A204.1 (cell line): ENCODE measurements around the gene KRTAP4-5.
"Not testable (repeated sequence)": the region's sequence is repeated elsewhere in the genome, so short reads cannot be mapped to it uniquely, and the experiment has no call there.

Experiments used
- FAIRE-seq: peaks from 2 replicates; lab custom pipeline; 2012; peaks lifted over from hg19 to GRCh38; lab: Jason Lieb, UNC

KRTAP4-5 gene

DNA sequence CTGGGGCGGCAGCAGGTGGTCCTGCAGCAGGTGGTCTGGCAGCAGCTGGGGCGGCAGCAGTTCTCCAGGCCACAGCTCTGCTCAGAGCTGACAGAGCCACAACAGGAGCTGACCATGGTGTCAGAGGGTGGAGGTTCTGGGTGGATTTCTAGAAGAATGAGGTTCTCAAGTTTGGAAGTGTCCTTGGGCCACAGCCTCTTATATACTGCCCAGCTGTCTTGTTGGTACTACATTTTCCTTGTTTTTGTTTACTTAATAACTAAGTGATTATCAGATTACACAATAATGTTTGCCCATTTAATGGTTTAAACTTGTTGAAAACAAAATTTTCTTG lies at the start of gene KRTAP4-5:
KRTAP4-5 (minus strand) TSS at position 174 of the 334 bp plus-strand sequence; CDS start at position 116, 58 bp downstream.
- no peak for FAIRE-seq

DNA sequence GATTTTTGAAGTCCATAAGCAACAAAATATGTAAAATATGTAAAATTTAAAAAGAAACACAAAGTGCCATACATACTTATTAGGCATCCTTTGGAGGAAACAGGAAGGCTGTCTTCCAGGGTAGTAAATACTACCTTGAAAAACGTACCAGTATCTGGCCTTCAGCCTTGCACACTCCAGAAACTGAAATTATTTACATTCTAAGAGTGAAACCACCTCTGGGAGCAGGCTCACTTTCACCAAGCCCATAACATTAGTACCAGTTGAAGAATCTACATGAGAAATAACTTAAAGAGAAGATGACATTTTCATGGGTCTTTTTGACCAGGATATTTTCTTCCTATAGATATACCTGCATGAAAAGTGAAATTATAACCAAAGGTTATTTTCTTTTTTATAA lies 46.4 kb upstream of the KRTAP4-5 start:
- FAIRE-seq = no peak

DNA sequence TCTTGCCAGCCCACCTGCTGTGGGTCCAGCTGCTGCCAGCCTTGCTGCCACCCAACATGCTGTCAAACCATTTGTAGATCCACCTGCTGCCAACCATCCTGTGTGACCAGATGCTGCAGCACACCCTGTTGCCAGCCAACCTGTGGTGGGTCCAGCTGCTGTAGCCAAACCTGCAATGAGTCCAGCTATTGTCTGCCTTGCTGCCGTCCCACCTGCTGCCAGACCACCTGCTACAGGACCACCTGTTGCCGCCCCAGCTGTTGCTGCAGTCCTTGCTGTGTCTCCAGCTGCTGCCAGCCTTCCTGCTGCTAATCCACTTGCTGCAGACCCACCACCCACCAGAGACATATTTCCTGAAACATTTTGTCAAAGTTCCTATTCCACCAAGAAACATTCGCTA lies 40.7 kb upstream of the KRTAP4-5 start:
- FAIRE-seq = no peak

DNA sequence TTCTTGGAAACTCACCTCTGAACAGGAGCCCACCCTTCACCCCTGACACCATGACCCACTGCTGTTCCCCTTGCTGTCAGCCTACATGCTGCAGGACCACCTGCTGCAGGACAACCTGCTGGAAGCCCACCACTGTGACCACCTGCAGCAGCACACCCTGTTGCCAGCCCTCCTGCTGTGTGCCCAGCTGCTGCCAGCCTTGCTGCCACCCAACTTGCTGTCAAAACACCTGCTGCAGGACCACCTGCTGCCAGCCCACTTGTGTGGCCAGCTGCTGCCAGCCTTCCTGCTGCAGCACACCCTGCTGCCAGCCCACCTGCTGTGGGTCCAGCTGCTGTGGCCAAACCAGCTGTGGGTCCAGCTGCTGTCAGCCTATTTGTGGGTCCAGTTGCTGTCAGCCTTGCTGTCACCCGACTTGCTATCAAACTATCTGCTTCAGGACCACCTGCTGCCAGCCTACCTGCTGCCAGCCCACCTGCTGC lies 40.3 kb upstream of the KRTAP4-5 start, which contains the start of gene KRTAP9-1:
KRTAP9-1 (plus strand) TSS at position 51 of the 482 bp plus-strand sequence; CDS start at position 51, 0 bp downstream.
- FAIRE-seq = not testable (repeated sequence)

DNA sequence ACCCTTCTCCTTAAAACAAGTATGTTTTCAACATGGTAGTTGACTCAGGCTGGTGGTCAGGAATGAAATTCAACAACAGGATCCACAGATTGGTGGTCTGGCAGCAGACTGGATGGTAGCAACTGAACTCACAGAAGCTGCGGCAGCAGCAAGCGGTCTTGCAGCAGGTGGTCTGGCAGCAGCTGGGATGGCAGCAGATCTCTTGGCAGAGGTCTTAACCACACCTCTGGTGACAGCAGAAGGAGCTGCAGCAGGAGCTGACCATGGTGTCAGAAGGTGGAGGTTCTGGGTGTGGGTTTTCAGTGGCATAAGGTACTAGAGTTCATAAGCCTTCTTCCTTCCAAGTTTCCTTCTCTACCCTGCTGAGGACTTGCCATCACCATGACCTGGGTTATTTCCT lies 37.2 kb upstream of the KRTAP4-5 start:
- no peak for FAIRE-seq

DNA sequence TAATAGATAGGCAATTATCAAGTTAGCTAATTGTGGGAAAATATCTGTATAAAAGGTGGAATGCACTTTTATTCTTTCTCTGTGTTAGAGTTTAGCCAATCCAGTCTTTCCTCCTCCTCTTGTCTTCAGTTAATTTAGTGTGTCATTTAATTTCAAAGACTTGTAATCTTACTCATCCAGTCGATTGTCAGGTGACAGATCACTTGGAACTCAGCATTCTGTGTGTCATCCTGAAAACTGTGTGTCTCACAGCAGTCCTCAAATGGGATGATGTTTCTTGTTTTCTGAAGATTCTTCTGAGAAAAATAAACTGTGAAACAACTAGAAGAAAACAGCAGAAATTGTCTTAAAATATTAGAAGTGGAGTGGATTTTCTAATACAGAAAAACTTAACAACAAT lies 35.4 kb upstream of the KRTAP4-5 start:
- no peak for FAIRE-seq

DNA sequence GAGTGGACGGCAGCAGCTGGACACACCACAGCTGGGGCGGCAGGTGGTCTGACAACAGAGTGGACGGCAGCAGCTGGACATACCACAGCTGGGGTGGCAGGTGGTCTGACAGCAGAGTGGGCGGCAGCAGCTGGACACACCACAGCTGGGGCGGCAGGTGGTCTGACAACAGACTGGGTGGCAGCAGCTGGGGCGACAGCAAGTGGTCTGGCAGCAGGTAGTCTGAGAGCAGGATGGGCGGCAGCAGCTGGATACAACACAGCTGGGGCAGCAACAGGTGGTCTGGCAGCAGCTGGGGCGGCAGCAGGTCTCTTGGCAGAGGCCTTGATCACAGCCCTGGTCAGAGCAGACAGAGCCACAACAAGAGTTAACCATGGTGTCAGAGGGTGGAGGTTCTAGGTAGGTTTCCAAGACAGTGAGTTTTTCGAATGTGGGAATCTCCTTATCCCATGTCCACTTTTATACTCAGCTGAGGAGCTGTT lies 34.9 kb upstream of the KRTAP4-5 start, which contains the start of gene KRTAP4-1:
KRTAP4-1 (minus strand) TSS at position 432 of the 482 bp plus-strand sequence; CDS start at position 375, 57 bp downstream.
- FAIRE-seq = no peak

DNA sequence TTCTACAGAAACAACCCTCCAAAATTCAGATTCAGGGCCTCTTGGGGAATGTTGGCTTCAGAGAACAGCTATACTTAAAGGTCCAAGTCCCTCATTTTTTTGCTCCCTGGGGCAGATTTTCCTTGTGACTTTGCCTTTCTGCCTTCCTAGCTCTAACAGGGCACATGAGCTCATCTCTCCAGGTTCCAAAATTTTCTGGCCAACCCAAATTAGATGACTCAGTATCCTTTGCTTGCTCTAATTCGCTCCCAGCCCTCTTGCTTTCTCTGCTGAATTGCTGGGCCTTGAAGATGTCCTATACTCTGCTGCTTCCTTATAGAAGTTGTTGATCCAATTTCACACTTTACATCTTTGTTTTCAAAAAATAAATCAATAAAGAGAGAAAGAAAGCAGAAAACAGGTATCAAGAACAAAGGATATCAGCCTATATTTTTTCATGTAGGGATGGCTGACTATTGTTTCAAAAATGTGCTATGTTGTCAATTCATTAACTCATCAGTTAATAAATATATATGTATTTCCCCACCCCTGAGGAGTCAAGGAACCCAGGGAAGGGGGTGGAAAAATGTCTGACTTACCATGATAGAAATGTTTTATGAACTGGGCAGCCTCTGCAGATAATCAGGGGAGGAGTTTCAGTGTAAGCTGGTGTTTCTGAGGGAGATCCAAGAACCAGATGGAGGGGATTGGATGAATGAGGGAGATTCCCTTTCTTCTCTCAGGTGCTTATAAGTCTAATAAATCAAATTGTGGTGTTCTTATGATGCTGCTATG lies 29.4 kb upstream of the KRTAP4-5 start:
- no peak for FAIRE-seq

DNA sequence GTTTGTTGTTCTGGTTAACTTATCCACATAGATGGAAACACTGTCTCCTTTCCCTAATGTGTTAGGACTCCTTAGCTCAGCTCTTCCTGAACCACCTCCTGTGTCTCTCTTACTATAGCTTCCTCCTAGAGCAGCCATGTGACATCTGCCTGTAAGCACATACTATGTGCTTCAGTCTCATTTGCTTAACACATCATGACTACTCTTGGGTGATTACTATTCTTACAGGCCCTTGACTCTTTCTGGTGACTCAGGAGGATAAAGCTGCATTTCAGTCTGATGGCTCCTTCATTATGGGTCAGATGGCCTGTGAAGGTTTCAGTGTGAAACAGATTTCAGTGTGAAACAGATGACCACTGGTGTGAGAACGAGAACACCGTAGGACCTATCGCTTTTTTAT lies 28.7 kb upstream of the KRTAP4-5 start:
- FAIRE-seq = no peak

DNA sequence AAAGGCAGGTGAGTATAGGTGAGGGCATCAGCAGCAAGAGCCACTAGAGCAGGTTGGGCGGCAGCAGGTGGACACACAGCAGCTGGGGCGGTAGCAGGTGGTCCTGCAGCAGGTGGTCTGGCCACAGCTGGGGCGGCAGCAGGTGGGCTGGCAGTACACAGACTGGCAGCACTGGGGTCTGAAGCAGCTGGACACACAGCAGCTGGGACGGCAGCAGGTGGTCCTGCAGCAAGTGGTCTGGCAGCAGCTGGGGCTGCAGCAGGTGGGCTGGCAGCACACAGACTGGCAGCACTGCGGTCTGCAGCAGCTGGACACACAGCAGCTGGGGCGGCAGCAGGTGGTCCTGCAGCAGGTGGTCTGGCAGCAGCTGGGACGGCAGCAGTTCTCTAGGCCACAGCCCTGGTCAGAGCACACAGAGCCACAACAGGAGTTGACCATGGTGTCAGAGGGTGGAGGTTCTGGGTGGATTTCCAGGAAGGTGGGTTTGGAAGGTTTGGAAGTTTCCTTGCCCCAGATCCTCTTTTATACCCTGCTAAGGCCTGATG lies 28.2 kb upstream of the KRTAP4-5 start, which contains the start of gene KRTAP4-2:
KRTAP4-2 (minus strand) TSS at position 495 of the 545 bp plus-strand sequence; CDS start at position 438, 57 bp downstream.
- FAIRE-seq = no peak

DNA sequence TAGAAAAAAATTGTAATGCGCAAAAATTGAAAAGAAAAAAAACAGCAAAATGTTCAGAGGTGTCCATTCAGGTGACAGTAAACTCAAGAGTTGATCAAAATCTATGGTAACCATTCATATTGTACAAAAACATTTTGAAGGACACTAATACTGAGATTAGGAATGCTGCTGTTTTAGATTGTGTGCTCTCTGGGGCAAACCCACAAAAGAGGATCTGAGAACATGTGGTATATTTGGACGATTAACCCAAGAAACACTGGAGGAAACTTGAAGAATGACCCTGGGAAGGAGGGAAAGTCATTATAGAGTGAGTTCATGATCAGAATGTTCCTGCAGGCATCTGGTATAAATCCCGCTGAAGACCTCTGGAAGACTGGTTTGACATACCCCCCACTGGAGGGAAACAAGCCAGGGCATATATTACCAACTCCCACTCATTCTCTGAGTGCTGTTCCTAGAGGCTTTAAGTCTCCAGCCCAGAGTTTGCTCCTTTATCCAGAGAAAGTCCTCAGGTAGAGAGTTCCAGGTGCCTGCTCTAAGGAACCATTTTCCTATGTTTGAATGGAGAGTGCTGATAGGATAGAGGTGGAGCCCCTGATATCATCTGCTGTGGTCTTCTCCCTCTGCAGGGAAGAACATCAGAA lies 27.2 kb upstream of the KRTAP4-5 start:
- no peak for FAIRE-seq

DNA sequence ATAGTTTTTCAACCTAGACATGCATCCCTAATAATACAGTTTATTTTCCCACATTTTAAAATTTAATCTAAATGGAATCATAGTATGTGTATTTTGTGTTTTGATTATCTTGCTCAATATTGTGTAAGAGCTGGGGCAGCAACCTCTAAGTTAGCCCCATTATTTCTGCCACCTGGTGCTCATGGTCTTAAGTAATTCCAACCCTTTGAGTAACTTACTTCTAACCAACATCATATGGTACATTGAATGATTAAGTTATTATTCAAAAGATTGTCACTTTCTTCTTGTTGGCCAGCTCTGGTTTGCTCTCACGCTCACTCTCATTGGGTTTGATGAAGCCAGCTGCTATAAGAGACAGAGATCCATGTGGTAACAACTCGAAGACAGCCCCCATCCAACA lies 22.3 kb upstream of the KRTAP4-5 start:
- FAIRE-seq = no peak

DNA sequence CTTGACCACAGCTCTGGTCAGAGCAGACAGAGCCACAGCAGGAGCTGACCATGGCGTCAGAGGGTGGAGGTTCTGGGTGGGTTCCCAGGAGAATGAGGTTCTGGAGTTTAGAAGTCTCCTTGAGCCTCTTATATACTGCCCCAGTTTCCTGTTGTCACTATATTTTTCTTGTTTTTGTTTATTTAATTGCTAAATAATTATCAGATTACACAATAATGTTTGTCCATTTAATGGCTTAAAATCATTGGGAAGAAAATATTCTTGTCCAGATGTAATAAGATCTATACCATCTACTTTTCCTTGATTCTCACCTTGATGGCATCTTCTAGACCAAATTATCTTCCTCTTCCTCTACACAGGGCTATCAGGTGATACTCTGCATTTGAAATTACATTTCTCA lies 18.5 kb upstream of the KRTAP4-5 start, which contains the start of gene KRTAP4-3:
KRTAP4-3 (minus strand) TSS at position 101 of the 400 bp plus-strand sequence; CDS start at position 52, 49 bp downstream.
- FAIRE-seq = no peak

DNA sequence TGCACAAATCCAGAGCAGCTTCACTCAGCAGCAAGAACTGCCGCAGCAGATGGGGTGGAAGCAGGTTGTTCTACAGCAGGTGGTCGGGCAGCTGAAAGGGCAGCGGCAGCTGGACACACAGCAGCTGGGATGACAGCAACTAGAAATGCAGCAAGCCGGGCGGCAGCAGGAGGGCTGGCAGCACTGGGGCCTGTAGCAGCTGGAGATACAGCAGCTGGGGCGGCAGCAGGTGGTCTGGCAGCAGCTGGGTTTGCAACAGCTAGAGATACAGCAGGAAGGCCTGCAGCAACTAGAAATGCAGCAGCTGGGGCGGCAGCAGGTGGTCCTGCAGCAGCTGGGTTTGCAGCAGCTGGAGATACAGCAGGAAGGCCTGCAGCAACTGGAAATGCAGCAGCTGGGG lies 17.9 kb upstream of the KRTAP4-5 start:
- FAIRE-seq = no peak

DNA sequence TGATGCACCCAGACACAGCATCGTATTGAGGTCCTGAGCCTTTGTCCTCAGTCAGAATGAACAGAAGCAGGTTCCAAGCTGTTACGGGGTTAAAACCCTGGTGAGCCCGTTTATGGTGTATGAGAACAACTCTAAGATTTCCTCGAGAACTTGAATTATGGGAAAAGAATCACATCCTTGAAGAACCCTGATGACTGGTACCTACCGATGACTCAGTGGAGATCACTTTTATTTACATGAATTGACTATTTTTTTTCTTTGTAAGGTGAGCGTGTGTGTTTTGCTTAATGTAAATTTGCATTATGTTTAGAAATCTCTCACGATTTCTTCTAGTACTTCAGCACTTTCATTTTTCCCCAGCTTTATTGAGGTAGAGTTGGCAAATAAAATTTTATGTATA lies 14.2 kb upstream of the KRTAP4-5 start:
- no peak for FAIRE-seq

DNA sequence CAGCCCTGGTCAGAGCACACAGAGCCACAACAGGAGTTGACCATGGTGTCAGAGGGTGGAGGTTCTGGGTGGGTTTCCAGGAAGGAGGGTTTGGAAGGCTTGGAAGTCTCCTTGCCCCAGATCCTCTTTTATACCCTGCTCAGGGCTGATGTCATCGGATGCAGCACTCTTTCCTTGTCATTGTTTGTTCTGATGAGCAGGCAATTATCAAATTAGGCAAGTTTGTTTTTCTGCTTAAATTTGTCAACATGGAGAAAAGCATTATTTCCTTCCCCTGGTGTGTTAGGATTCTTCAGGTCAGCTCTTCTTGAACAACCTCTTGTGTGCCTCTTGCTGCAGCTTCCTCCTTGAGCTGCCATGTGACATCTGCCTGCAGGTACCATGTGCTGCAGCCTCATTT lies 11.0 kb upstream of the KRTAP4-5 start, which contains the start of gene KRTAP4-4:
KRTAP4-4 (minus strand) TSS at position 101 of the 400 bp plus-strand sequence; CDS start at position 44, 57 bp downstream.
- no peak for FAIRE-seq

DNA sequence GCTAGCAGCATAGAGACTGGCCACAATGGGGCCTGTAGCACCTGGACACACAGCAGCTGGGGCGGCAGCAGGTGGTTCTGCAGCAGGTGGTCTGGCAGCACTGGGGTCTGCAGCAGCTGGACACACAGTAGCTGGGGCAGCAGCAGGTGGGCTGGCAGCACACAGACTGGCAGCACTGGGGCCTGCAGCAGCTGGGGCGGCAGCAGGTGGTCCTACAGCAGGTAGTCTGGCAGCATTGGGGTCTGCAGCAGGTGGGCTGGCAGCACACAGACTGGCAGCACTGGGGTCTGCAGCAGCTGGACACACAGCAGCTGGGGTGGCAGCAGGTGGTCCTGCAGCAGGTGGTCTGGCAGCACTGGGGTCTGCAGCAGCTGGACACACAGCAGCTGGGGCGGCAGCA lies 10.6 kb upstream of the KRTAP4-5 start:
- FAIRE-seq = not testable (repeated sequence)

DNA sequence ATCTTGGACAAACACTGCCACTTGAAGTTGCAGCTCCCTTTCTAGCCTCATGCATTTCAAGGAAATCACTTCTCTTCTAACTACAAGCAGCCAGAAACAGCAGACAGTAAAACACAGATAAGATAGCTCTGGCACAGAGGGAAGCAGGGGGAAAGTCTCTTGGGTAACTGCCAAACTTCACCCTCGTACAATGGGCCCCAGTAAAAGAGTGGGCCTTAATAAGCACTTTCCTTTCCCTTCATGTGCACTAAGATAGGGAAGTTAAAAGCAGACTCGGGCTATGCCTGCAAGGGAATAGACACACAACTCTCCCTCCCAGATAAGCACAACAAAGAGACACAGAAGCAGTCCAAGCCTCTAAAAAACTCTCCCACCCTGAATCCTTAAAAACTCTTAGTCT lies 4.2 kb upstream of the KRTAP4-5 start:
- no peak for FAIRE-seq

DNA sequence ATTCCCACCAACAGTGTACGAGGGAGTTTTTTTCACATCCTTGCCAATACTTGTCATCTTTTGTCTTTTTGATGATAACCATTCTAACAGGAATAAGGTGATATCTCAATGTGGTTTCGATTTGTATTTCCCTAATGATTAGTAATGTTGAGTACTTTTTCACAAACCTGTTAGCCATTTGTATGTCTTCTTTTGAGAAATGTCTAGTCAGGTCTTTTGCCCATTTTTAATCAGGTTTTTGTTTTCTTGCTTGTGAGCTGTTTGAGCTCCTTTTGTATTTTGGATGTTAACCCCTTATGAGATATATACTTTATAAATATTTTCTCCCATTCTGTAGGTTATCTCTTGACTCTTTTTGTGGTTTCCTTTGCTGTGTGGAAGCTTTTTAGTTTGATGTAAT lies 1.9 kb upstream of the KRTAP4-5 start:
- no peak for FAIRE-seq

DNA sequence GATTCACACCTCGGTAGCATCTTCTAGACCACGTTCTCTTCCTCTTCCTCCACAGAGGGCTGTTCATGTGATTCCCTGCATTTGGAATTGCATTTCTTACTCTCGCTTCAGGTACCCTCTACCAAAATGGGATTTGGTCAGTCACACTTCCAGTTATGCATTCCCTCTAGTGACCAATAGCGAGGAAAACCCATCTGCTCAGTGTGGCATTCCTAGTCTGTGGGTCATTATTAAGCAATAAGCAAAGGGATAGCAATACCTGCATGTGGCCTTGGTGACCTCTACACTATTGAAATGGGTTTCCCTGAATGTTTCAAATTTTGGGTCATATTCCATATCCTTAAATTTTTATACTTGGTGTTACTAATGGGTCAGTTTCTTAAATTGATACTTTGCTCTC lies 401 bp upstream of the KRTAP4-5 start:
- FAIRE-seq = no peak

DNA sequence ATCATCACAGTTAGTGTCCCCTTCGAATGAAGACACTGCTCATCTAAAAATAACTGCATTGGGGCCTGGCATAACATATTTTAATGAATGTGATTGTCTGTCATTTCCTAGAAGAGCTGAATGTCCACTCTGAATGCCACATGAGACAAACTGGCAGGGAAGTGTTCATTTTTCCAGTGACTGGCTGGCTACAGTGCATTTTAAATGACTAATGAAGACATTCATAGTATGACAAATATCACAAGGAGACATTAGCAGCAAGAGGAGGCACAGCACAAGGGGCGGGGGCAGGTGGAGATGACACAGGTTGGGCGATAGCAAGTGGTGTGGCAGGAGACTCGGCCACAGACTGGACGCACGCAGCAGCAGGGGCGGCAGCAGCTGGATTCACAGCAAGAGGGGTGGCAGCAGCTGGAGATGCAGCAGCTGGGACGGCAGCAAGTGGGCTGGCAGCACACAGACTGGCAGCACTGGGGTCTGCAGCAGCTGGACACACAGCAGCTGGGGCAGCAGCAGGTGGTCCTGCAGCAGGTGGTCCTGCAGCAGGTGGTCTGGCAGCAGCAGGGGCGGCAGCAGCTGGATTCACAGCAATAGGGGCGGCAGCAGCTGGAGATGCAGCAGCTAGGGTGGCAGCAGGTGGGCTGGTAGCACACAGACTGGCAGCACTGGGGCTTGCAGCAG lies 514 bp downstream of the KRTAP4-5 start:
- FAIRE-seq = not testable (repeated sequence)
